Amniotic epithelial cell (primary cell): ENCODE measurements around the gene FDXR.
A peak's percentile ranks its signal among the peaks of the same experiment; 100 is the strongest.

Experiments
- DNase-seq: peaks from one replicate; pipeline ENCODE4 v3.0.0-alpha.2; 2010; ENCODE audit warnings: low read depth

FDXR gene

DNA sequence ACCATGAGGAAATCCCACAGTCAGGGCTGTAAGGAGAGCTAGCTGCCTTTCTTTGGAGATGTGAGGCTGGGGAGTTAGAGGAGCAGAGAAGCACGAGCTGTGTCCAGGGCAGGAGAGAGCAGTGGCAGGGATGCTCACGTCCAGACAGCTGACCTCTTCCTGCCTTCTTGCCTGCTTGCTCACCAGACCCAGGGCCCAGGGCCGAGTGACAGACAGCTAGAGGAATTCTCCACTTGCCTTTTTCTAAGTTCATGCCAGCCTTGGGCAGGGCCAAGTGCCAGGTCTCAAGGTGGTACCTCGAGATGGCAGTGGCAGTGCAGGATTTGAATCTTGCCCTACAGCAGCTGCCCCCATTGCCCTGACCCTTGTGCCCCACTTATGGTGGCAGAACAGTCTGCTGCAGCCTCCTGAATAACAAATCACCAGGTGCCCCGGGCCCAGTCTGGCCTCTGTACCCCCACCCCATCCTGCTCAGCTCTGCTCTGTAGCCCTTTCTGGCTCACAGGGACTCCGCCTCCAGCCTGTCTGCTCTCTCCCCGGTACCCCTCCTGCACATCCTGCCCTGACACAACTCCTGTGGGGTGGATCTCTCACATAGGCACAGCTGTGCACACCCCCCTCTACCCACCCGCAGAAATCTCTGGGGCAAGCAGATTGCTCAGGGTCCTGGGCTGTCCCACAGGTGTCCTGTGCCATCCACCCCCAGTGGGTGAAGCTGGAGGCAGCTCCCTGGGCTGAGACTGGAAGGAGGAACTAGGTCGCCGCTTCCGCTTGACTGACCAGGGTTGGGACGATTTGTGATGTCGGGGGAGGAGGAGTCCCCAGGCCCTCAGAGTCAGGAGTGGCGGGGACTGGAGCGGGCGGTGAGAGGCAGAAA is 39.1 kb downstream of the FDXR start:
- peak; percentile 22 for DNase-seq

DNA sequence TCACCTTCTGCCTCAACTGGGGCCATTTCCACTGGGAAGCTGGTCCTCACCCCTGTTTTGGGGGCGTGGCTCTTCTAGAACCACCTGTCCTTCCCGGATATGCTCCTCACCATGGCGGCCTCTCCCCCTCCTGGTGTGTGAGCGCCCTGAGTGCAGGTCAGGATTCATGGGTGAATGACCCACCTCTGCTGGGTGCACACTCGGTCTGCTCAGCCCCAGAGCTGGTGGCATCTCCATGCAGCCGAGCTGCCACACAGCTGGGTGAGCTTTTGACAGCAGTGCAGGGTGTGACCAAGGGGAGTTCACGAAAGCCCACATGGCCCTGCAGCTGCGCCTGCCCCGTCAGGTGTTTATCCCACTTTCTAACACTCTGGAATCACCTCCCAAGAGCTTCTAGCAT is 40.4 kb downstream of the FDXR start:
- no peak for DNase-seq

DNA sequence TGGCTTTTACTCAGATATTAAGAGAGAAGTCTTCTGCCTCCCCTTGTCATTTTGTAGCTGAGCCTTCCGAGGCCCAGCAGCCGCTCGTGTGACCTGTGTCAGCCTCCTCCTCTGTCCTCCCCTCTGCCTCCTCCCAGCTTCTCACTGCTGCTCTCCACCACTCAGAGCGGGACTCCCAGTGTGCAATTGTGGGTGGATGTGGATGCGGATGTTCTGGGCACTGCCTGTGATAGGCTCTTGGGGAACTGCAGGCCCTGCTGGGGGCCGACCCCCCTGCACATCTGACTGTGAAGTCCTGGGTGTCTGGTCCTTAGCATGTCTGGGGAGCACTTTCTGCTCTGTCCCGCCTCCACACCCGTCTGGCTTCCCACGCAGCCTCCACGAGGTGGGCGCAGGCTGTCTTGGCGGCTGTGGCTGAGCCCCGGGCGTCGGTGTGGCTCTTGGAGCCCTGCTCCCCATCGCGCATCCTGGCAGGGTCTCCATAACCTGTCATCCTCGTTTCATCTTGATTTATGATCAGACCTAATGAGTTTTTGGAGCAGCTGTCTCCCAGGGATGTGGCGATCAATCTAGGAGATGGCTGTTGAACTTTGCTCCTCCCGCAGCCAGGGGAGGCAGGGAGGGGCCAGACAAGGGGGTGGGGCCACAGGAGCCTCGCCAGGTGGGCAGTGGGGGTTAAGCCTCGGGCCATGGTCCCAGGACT is 41.2 kb downstream of the FDXR start:
- DNase-seq, result no peak

DNA sequence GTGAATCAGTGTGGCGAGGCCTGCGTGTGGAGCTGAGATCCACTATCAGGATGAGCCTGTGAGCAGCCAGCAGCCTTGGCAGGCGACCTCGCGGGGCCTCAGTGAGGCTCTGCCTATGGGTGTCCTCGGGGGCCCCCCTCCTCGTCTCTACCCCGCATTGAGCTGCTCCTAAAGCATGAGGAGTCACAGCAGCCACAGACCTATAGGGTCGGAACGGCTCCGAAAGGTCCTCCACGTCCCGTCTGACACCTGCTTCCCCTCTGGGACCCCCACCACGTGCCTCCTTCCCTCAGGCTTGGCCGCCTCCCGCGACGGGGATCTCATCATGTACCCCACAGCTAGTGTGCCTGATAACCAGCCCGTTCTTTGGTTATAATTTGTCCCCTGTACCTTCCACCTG is 41.9 kb downstream of the FDXR start:
- no peak for DNase-seq

DNA sequence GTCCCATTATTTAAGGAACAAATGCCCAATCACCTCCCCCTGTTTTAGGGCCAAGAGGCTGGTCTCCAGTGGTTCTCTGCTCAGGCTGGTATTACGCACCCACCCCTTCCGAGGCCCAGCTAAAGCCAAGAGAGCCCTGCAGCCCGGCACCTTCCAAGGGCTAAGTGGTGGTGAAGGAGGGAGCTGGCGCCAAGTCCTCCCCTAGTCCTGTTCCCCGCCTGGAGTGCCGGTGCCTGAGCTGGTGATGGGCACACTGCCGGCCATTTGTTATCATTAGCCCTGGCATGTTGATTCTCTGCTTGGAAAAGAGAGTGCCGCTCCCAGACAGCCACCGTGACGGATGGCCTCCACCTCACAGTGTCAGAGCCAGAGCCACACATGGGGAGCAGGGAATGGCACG is 45.0 kb downstream of the FDXR start:
- no peak for DNase-seq

DNA sequence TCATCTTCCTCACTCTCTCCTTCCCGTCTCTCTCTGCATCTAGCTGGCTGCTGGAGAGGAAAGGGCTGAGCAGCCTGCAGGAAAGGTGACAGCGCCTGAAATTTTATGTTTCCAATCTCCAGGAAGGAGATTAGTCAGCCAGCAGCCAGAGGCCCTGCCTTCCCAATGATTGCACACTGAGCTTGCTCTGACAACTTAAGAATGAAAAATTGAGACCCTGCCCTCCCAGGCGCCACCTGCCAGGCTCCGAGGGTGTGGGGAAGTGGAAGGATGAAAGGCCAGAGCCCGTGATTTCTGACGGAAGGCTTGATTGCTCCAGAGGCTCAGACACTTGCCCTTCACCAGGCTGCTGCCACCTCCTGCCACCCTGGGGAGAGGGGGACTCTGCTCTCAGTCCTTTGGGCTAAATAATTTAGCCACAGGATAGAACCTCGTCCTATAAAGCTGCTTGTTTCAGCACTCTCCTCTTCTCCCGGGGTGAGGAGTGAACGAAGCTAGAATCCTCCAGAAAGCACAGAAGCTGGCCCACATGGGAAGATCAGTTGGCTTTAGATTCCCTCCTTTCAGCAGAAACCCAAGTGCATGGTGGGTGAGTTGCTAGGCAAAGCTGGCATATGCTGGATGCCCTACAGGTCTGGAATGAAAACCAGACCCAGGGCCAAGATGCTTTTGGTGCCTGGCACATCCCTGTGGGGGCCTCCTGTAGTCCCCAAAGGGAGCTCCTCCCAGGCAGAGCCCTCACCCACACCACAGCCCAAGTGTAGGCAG is 46.7 kb downstream of the FDXR start:
- DNase-seq, result peak; percentile 21

DNA sequence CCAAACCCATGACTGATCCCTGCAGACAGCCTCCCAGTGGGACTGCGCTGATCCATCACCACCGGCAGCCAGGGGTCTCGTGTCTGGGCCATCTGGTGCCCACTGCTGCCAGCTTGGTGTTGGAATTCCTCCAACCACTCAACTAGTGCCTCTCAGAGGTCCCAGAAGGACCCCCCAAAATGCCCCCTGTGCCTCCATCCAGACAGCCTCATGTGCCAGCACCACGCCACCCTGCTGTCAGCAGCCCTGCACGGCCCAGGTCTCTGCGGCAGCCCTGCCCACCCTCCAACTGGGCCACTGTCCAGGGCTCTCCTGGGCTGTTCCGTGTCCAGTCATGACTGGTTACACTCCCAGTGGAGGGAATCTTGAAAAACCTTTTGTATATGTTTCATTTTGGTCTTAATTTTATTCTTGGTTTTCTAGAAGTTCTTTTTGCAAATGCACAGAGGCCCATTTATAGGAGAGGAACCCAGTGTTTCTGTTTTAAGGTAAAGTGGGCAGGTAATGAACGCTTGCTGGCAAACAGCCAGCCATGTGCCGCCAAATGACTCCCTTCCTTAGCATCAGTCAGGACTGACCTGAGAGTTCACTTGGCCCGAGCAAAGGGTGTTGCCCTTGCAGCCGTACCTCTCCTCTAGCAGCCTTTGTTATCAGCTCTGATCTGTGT is 47.7 kb downstream of the FDXR start:
- no peak for DNase-seq

DNA sequence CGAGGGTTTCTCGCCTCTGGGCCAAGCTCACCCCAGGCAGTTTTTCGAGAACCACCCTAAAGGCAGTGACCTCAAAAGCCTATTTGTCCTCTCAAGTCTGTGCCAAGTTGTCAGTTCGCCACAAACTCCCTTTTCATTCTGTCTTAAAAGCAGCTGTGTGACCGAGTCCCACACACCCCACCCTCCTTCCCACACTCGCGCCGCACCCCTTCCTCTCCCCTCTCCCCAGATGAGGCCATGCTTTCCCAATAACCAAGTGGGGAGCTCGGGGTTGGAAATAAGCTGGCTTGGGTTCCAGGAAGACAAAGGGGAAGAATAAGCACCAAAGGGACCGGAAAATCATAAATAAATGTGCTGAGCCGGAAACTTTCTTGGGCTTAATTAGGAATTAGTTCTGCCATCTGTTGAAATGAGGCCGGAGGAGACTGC is 49.8 kb downstream of the FDXR start:
- no peak for DNase-seq

DNA sequence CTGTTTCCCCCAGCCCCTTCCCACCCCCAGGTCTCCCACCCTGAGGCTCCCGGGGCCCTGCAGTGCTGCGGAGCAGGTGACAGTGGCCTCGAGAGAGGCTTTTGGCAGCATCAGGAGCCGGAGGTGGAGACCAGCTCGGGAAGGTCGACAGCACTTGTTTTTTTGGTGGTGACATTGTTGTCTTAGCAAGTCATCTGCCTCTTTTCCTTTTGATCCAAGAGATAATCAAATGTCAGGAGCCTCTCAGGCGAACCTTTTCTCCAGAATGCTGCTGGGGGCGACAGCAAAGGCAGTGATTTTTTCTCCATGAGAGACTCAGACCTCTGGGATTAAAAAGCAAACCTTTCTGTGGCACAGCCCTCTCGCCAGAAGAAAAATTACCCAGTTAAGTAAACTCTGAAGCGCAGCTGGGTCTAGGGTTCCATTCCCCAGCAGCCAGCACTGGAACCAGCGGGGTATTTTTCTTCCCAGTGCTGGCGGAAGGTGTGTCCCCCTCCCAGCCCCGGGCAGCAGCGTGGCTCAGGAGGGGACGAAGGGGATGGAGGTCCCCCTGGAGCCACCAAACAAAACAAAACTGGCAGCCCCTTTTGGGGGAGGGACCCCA is 50.4 kb downstream of the FDXR start:
- DNase-seq, result no peak

DNA sequence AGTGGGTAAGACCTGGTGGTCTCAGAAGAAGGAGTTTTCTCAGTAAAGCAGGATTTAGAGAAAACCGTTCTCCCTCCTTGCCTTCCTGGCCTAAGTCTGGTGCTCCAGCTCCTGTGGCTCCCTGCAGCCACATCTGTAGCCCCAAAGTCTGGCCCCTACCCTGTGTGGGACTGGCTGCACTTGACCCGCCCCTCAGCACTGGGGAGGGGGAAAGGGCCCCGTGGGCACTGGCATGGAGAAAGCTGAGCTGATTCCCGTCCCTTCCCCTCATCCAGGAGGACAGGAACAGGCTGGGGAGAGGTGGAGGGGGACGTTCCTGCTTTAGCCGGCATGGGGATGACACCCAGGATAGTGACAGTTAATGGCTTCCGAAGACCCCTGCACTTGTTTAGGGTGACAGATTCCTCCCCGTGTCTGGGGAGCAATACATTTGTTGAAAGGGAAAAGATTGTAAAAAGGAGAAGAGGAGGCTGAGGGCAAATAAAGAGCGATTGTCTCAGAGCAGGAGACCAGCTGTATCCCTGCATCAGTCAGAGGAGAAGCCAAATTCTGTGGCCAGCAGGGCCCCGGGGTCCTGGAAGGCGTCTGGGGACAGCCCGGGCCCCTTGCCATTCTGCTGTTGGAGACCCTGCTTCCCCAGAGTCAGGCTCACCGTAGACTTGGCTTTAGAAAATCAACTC is 51.0 kb downstream of the FDXR start:
- DNase-seq, result no peak

DNA sequence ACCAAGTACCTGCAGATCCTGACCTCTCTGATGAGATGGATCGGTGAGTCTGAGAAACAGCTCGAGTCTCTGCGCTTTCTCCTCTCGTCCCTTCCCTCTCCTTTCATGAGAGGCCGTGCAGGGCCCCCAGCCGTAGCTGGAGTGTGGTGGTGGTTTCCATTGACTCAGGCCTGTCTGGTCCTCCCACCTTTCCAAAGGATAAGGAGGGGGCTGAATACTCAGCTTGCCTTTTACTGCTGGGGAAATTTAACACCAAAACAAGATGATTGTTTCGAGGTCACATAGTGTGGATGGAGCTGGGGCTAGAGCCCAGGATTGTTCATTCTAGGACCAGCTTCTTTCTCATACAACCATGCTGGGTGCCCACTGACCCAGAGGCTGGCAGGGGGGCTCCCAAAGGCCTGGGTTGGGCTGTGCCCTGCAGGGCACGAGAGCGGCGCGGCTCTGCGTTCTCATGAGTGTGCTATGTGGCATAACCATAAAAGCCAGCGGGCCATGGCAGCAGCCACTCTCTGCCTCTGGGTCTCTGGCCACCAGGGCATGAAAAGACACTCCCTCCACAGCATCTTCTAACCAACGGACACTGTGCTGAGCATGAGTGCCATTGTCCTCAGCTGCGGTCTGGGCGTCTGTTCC is 52.9 kb downstream of the FDXR start:
- no peak for DNase-seq

DNA sequence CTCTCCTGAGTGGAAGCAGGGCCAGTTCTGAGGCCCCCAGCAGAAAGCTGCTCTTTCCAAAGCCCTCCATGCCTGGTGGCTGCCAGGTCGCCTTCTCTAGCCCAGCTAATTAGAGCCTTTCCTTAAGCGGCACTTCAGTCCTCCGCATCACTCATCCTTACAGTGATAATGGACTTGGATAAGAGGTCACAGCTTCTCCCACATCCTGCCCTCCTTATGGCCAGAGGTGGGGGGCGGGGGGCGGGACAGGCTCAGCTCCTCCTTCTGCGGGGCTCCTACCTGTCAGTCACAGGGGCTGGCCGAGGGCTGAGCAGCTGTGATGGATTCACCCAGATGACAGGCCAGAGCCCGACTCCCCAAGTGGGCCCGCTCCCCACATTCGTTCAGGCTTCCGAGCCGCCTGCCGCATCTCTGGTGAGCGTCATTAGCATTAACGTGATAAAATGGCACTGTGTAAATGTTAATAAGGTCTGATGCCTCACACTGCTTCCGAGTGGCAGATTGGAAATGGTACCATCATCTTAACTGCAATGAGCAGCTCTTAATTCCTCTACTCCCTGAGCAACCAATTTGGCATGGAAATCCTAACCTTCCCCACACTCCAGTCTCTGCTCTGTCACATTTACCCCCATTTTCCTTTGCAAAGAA is 54.4 kb downstream of the FDXR start:
- DNase-seq, result no peak

DNA sequence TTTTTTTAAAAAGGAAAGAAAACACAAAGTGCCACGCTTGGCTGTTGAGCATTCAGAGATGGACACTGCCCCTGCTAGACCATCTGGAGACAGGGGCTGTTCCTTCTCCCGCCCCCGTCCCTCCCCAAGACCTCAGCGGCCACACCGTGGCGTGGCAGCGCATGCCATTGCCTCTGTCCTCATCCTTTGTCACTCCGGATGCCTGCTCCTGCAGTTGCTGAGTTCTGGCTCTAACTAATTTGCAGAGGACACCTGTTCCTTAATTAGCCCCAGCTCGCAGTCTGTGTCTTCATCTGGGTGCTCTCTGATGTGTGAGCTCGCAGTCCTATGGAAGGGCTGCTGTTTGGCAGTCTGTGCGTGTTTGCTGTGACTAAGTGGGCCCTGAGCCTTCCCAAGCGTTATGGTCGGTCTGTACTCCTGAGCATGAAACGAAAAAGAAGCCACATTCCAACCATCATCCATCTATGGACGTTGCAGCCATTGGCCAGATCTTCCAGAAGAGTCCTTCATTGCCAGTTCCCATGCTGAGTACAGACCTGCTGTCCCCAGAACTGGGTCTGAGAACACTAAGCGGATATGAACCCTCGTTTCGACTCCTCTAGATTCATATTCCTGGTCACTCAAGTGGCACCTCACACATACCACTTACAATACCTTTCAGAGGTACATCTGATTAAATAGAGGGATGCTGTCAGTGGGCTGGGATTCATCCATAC is 55.7 kb downstream of the FDXR start:
- DNase-seq, result no peak

DNA sequence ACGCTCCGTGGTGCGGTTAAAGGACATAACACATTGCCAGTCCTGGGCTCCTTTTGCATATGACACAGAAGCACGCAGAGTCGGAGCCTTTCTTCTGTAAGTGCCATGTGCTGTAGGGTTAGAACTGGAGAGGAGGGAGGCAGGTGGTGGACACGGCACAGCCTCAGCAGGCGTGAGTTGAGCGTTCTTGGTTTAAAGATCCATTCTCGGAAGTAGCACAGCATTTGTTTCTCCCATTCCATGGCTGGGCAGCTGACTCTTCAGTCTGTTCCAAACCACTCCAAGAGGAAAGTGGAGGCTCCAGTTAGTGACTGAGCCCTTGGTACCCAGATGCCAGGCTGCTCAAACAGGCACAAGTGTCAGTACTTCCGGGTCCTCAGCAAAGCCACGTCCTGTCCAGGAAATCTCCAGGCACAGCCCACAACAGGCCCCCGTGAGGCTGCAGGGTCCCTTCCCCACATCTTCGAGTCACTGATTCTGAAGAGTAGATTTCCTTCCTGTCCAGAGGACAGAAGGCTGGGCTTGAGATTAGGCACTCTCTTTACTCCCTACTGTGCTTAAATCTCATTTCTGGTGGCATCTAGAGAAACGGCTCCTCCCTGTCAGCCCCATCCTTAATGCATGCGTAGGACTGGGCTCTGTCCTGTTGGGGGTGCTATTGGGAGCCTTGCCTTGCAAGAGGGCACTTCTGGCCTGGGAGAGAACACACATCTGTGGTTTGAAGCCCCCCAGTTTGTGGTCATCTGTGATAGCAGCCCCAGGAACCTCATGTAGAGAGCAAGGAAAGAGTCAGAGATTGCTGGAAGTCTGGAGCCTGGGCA is 57.0 kb downstream of the FDXR start:
- no peak for DNase-seq

DNA sequence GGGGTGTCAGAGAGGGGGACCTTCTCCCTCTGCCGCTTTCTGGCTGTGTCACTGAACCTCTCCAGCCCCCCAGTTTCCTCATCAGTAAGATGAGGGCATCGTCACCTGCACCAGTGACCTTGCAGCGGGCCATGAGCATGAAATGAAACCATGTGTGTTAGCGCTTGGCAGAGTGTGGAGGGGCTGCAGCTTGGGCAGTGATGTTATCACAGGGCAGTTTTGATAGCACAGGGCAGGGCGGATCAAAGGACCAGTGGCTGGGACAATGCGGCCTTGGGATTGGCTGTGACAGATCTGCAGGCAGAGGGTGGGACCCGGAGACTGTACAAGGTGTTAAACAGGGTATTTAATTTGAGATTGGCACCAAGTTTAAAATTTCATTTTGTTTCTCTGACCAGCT is 57.7 kb downstream of the FDXR start:
- DNase-seq, result no peak

DNA sequence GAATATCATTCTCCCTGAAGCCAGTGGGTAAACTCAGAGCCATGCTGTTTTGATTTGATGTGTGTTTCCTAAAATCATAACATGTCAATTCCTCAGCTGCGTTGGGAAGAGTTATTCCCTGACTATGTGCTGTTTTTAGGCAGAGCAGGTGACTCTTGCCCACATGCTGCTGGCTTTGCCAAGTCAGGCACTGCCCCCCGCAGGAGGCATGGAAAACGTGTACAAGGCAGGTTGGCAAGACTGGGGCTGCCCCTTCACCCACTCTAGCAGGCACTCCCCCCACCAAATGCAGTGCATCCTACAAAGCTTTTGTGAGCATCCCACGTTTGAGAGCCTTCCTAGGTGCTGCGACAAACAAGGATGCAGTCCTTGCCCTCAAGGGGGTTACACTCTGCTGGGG is 58.3 kb downstream of the FDXR start:
- no peak for DNase-seq
